ENCODE results near the gene SHE. TPM values are rescaled to one million over a fixed set of nuclear protein-coding genes. Genes with fewer than 3 reads are reported as not detected.

Gene SHE
- total and polyA plus RNA-seq, 2 of the 8 experiments (the other 6 are each of a cell fraction or from before 2014, with no cell fraction given), result 0.44 to 0.45 TPM

DNA sequence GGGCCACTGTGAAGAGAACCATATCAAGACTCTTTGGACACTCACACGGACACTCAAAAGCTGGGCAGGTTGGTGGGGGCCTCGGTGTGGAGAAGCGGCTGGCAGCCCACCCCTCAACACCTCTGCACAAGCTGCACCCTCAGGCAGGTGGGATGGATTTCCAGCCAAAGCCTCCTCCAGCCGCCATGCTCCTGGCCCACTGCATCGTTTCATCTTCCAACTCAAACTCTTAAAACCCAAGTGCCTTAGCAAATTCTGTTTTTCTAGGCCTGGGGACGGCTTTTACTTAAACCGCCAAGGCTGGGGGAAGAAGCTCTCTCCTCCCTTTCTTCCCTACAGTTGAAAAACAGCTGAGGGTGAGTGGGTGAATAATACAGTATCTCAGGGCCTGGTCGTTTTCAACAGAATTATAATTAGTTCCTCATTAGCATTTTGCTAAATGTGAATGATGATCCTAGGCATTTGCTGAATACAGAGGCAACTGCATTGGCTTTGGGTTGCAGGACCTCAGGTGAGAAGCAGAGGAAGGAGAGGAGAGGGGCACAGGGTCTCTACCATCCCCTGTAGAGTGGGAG lies 36.5 kb downstream of the SHE start:
- H3K27ac ChIP-seq (ENCODE audit: low read depth, low read length), result no peak overlapping the region
- no peak overlapping the region for H2AK5ac ChIP-seq (ENCODE audit: low read depth, low read length)
- no peak overlapping the region for H2BK5ac ChIP-seq (ENCODE audit: low read depth, low read length)
- no peak overlapping the region for H2BK20ac ChIP-seq (ENCODE audit: low read length)
- H4K8ac ChIP-seq (ENCODE audit: extremely low read depth, insufficient read depth, low read length), result no peak overlapping the region
- 78% methylated on average over 8 of the region's 8 CpGs; no CpG with 5 or more reads in 1 of the 2 experiments for WGBS, 2 experiments (ENCODE audit: extremely low coverage in 1 of 2, insufficient coverage in 1 of 2, insufficient read length in 1 of 2, insufficient replicate concordance in 2 of 2, low coverage in 1 of 2, low lambda C conversion rate in 2 of 2, missing lambda C conversion rate in 1 of 2)
- no peak overlapping the region for H3K4ac ChIP-seq (replicated peaks; ENCODE audit: insufficient read length, low read depth, low read length)
- H3K23ac ChIP-seq (ENCODE audit: insufficient read length), result no peak overlapping the region
- H4K20me1 ChIP-seq (replicated peaks in 1 of 2; ENCODE audit: control insufficient read depth in 1 of 2, insufficient read depth in 2 of 2, low read length in 2 of 2), result no peaks in the 10 kb centered on the region
- no peak overlapping the region for H3K14ac ChIP-seq (ENCODE audit: insufficient read length)
- no peaks in the 10 kb centered on the region for H3K27me3 ChIP-seq (replicated peaks in 1 of 4; ENCODE audit: control insufficient read depth in 3 of 4, extremely low read depth in 1 of 4, insufficient read depth in 3 of 4, low read length in 3 of 4)
- H3K79me1 ChIP-seq (ENCODE audit: low read depth, low read length), result no peaks in the 10 kb centered on the region
- H2AFZ ChIP-seq (ENCODE audit: low read length), result no peak overlapping the region
- H3K18ac ChIP-seq (ENCODE audit: extremely low read depth, low read length), result no peak overlapping the region
- no peak for FAIRE-seq
- no peak overlapping the region for H4K5ac ChIP-seq (ENCODE audit: insufficient read length, low read depth, low read length)
- DNase-seq (ENCODE audit: low read depth in 1 of 2, low spot score in 2 of 2), result no peak
- no peaks in the 10 kb centered on the region for H3K36me3 ChIP-seq (ENCODE audit: control insufficient read depth in 2 of 4, insufficient read depth in 4 of 4, low read length in 3 of 4)
- no peak overlapping the region for H2BK120ac ChIP-seq (replicated peaks; ENCODE audit: low read depth, low read length)
- no peak overlapping the region for H3K4me3 ChIP-seq (ENCODE audit: extremely low read depth in 1 of 4, insufficient read depth in 2 of 4, low read depth in 3 of 4, low read length in 4 of 4)
- H3K79me2 ChIP-seq (ENCODE audit: control insufficient read depth in 1 of 2, insufficient read depth in 2 of 2, low read length in 2 of 2), result no peaks in the 10 kb centered on the region
- H2BK15ac ChIP-seq (ENCODE audit: low read length), result no peak overlapping the region
- no peaks in the 10 kb centered on the region for H3K9me3 ChIP-seq (ENCODE audit: insufficient read depth in 2 of 2, low read depth in 1 of 2, low read length in 1 of 2)
- H3K4me2 ChIP-seq (ENCODE audit: insufficient read depth in 1 of 2, low read depth in 2 of 2, low read length in 2 of 2), result no peak overlapping the region
- no peak overlapping the region for H3K56ac ChIP-seq (replicated peaks; ENCODE audit: insufficient read length, low read depth, low read length)
- POLR2A ChIA-PET (ENCODE audit: partially characterized antibody), result interaction anchor here (1.0 kb wide), 1 partner anchor 188 kb away, joined by 3 read pairs; no protein-coding TSS in a partner anchor
- no peak overlapping the region for H4K91ac ChIP-seq (replicated peaks; ENCODE audit: insufficient read length, low read length)
- H3K23me2 ChIP-seq (ENCODE audit: low read depth, low read length), result no peaks in the 10 kb centered on the region
- H2BK12ac ChIP-seq (ENCODE audit: low read depth, low read length), result no peak overlapping the region
- CTCF ChIA-PET (ENCODE audit: partially characterized antibody), result interaction anchor here (0.5 to 4.8 kb wide), 9 partner anchors 15 to 140 kb away, joined by 3 to 30 read pairs (median 5); partner anchors contain the start of genes ATP8B2 and IL6R
- H3K4me1 ChIP-seq (replicated peaks in 1 of 4; ENCODE audit: control insufficient read depth in 3 of 4, insufficient read depth in 4 of 4, low read length in 3 of 4), result peaks cover 0 to 4% (median 2%) of the 10 kb centered on the region in 4 experiments; a peak in 4 of 7 replicates
- no peak overlapping the region for H3K9ac ChIP-seq (replicated peaks in 1 of 4; ENCODE audit: extremely low read depth in 1 of 4, low read depth in 3 of 4, low read length in 3 of 4)
- TF ChIP-seq TCF12 (IDR thresholded peaks at IDR 0.05; ENCODE audit: low read depth, low read length) (no peak), JUND (IDR thresholded peaks at IDR 0.05; ENCODE audit: low read length) (no peak), SAP30 (IDR thresholded peaks at IDR 0.05; ENCODE audit: insufficient read depth, insufficient replicate concordance, low read length) (no peak), HDAC6 (IDR thresholded peaks at IDR 0.05; ENCODE audit: low read depth, low read length) (no peak), POLR2A (IDR thresholded peaks at IDR 0.05; ENCODE audit: control extremely low read depth in 1 of 2, low read depth in 2 of 2, low read length in 2 of 2) (no peak), E2F6 (IDR thresholded peaks at IDR 0.05) (no peak), CBX5 (IDR thresholded peaks at IDR 0.05; ENCODE audit: low read depth, low read length) (no peak), MAX (IDR thresholded peaks at IDR 0.05) (no peak), TAF1 (IDR thresholded peaks at IDR 0.05; ENCODE audit: low read depth, low read length) (no peak), POLR2AphosphoS5 (IDR thresholded peaks at IDR 0.05; ENCODE audit: low read depth, low read length) (no peak), RAD21 (IDR thresholded peaks at IDR 0.05 in 1 of 2, conservative IDR thresholded peaks at IDR 0.05 in 1 of 2; ENCODE audit: low read depth in 2 of 2, low read length in 2 of 2) (no peak), EZH2 (IDR thresholded peaks at IDR 0.05; ENCODE audit: low read depth, low read length, severe bottlenecking) (no peak)

Data from H1 (cell line).